Measurements from ENCODE around the gene SGCE.

Gene SGCE

DNA sequence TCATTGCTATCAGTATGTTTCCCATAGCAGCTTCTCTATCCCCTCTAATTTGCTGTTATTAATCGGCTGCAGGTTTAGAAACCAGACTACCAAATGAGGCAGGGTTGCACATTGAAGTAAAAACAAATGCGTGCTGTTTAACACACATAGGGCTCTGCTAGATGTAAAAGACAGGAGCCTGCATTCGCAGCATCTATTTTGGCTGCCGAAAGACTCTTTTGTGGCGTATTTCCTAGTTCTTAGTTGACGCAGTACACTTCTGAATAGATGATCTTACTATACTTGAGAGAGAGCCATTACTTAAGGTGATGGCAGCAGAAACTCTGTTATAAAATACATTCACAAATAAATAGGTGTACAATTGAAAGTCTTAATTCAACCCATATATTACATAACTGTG lies 21.4 kb downstream of the SGCE start:
- no peak overlapping the region for H3K27ac ChIP-seq
- TF ChIP-seq, protein P1, sequence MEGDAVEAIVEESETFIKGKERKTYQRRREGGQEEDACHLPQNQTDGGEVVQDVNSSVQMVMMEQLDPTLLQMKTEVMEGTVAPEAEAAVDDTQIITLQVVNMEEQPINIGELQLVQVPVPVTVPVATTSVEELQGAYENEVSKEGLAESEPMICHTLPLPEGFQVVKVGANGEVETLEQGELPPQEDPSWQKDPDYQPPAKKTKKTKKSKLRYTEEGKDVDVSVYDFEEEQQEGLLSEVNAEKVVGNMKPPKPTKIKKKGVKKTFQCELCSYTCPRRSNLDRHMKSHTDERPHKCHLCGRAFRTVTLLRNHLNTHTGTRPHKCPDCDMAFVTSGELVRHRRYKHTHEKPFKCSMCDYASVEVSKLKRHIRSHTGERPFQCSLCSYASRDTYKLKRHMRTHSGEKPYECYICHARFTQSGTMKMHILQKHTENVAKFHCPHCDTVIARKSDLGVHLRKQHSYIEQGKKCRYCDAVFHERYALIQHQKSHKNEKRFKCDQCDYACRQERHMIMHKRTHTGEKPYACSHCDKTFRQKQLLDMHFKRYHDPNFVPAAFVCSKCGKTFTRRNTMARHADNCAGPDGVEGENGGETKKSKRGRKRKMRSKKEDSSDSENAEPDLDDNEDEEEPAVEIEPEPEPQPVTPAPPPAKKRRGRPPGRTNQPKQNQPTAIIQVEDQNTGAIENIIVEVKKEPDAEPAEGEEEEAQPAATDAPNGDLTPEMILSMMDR (conservative IDR thresholded peaks at IDR 0.05): no peak

DNA sequence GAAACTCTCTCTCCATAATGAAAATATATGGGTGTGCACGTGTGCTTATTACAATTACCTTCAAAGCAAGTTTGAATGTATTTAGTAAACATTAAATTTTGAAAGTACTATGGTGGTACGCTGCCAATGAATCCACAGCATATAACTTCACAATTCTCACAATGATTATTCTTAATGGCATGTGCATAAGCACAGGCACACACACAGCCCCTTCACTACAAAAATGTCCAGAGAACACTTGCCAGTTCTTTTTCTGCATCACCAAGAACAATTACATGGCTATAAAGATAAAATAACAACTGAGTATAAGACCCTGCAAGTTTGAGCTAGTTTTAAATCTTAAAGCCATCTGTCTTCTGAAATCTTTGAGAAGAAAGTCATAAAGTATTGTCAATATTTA lies 22.2 kb downstream of the SGCE start:
- TF ChIP-seq, protein P1 (conservative IDR thresholded peaks at IDR 0.05): no peak
- H3K27ac ChIP-seq: no peak overlapping the region

DNA sequence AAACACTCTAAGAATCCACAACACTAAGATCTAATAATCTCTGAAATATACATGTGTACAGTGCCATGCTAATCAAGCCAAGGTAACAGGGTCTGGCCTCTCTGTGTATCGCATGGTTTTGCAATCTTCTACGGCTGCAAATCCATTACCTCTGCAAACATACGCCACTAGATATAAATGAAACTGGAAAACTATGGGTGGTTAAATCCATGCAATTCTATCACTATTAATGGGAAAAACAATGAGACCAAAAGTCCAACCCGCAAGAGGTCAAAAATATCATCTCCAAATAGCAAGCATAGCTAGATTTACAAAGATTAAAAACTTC lies 23.0 kb downstream of the SGCE start:
- no peak overlapping the region for H3K27ac ChIP-seq
- TF ChIP-seq, protein P1 (conservative IDR thresholded peaks at IDR 0.05): no peak

DNA sequence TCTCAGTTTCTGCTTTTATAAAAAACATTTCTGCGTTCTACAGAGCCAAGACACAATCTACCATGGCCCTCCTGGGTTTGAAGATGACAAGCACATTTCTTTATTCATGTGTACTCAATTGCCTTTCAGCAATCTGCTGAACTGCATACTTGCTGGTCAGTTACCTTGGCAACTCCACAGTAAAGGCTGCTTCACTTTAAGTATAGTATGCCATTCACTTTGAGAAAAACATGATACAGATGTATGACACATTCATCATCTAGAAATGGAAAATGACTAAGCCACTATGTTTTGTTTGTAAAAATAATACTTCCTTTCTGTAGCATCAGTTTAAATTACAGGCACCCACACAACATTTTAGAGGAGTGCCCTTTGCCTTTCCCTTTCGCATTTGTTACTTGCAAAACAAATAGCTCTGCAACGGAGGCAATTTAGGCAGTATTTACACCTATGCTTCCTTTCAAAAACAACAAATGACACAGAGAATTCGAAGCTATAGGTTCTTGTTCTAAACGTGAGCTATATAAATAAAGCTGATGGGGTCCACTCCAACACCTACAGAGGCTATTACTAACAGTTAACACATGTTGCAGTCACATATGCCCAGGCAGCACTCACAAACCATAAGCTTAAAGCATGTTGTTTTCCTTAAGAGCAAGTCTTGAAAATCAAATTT lies 23.5 kb downstream of the SGCE start:
- TF ChIP-seq, protein P1 (conservative IDR thresholded peaks at IDR 0.05): no peak
- no peak overlapping the region for H3K27ac ChIP-seq

DNA sequence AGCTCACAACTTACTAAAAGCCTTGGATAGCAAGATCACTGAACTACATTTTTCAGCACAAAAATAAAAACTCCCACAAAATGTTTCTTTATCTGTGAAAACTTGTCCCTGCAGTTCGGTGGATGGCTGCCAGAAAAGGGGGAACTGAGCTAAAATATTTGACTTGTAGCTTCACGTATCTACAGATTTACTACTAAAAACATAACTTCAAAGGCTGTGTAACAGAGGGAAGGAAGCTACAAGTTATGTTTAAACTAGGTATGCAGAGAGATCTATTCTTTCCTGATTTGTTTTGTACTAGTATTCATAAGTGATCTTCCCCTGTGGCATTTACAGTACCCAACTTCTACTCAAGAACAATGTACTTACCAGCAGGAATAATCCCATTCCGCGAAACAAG lies 25.1 kb downstream of the SGCE start:
- no peak overlapping the region for H3K27ac ChIP-seq
- TF ChIP-seq, protein P1 (conservative IDR thresholded peaks at IDR 0.05): no peak

DNA sequence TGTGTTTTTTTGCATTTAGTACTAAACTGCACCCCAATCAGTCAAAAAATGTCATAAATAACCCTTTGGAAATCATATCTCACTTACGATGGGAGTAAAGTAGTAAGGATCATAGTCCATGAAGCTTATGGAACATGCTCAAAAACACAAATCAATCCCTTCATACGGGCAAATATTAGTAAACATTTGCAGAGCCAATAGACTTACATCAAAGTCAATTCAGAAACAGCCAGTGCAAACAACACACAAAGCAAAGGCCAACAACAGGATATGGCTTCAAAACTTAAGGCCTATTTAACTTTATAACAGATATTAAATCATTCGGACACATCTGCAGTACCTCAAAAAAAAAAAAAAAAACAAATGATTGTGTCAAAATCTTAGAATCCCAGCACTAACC lies 32.1 kb downstream of the SGCE start:
- no peak overlapping the region; the same call in 1 of the 2 replicates for H3K27ac ChIP-seq

DNA sequence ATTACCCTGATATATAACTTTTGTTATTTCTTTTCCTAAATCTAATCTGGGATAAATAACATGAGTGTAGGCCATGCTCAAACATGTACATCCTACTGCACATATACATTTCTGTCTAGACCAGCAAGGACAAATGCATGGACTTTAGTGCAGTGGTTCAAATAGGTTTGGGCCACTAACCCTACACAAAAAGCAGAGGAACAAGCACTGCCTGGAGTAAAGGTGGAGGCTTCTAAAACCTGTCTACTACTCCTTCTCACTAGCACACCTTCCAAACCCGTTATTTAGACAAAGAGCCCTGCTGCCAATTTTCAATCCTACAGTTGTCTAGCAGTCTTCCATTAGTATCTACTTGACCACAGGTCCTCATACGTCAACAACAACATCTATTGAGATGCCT lies 34.8 kb downstream of the SGCE start:
- TF ChIP-seq, protein P1 (conservative IDR thresholded peaks at IDR 0.05): no peak
- H3K27ac ChIP-seq: no peak overlapping the region

More for the DNA sequence above, 32.1 kb downstream of the SGCE start:
- TF ChIP-seq, protein P1 (conservative IDR thresholded peaks at IDR 0.05): no peak

Data from VCaP (cell line).